GM12891 (cell line): Measurements from ENCODE around the gene SPATS2.

Experiments
- PAX5 ChIP-seq: IDR thresholded peaks from 2 replicates; pipeline ENCODE4 v1.6.1; 2011; ENCODE audit warnings: low read length, moderate library complexity, mild to moderate bottlenecking; ENCODE audit not compliant: insufficient read depth, severe bottlenecking
- POLR2A ChIP-seq: IDR thresholded peaks from 2 replicates; pipeline ENCODE4 v1.6.1; 2011; ENCODE audit warnings: low read depth, low read length, control low read depth
- POLR2AphosphoS5 ChIP-seq: IDR thresholded peaks from 2 replicates; pipeline ENCODE4 v1.6.1; 2011; ENCODE audit warnings: low read depth, low read length, control low read depth
- TAF1 ChIP-seq: IDR thresholded peaks from 2 replicates; pipeline ENCODE4 v1.6.1; 2011; ENCODE audit warnings: low read depth, low read length, control low read depth

- no peak for TF ChIP-seq POLR2A
- TF ChIP-seq TAF1, result no peak
- TF ChIP-seq PAX5, result no peak
- TF ChIP-seq POLR2AphosphoS5, result no peak
These were observed 144.1 kb downstream of the SPATS2 start for GRCh38 chr12:49511410-49511809.
